Cardiac muscle cell (in vitro differentiated cells and primary cell): ENCODE measurements around the gene RIPK4. TPM values are rescaled to one million over a fixed set of nuclear protein-coding genes. Genes with fewer than 3 reads are reported as not detected.

Experiments used
- DNase-seq, 2 donors: peaks; one replicate each; pipeline versions ENCODE4 v3.0.0 to v3.0.0-alpha.2; 2010 to 2017; ENCODE audit warnings: low read depth in 1 of 2, low spot score in 1 of 2
- H3K27ac ChIP-seq: fragments of 200-600 bp; sonication (generic); 2 replicates; pipeline ENCODE4 v1.5.1; 2016
- H3K27me3 ChIP-seq: fragments of 200-600 bp; sonication (generic); 2 replicates; pipeline ENCODE4 v1.6.0; 2016; ENCODE audit warnings: control low read depth
- H3K36me3 ChIP-seq: fragments of 200-600 bp; sonication (generic); 2 replicates; pipeline ENCODE4 v1.5.1; 2016; ENCODE audit warnings: control low read depth
- H3K4me1 ChIP-seq: fragments of 200-600 bp; sonication (generic); 2 replicates; pipeline ENCODE4 v1.8.1; 2017; ENCODE audit warnings: low read depth, mild to moderate bottlenecking, mixed run types
- H3K4me3 ChIP-seq: fragments of 200-600 bp; sonication (generic); 2 replicates; pipeline ENCODE4 v1.5.1; 2016; ENCODE audit warnings: mild to moderate bottlenecking
- H3K9me3 ChIP-seq: fragments of 200-600 bp; sonication (generic); 2 replicates; pipeline ENCODE4 v1.5.1; 2017; ENCODE audit warnings: low read depth, mild to moderate bottlenecking, control low read depth
- CTCF ChIP-seq: IDR thresholded peaks from 2 replicates; pipeline ENCODE4 v1.5.1; 2012; ENCODE audit warnings: low read depth, mild to moderate bottlenecking, low read length
- polyA plus RNA-seq: library from polyadenylated mRNA; unstranded; fragments of >200 nt; fragmentation: Nextera tagmentation; extraction: Ambion mirVana; gene quantifications from 2 replicates; pipeline ENCODE4 v1.2.1, GENCODE V29; 2016
- total RNA-seq: library from RNA; depleted of rRNA; stranded (reverse); fragments of >200 nt; gene quantifications from 2 replicates; pipeline ENCODE4 v1.2.3, GENCODE V29; 2016

The RIPK4 gene
- total and polyA plus RNA-seq, 2 experiments from 2014 or later: 0.71 to 2.7 TPM

- peaks cover 11% of the 10 kb centered on the region for H3K4me1 ChIP-seq
- no peak overlapping the region for H3K27ac ChIP-seq
- TF ChIP-seq CTCF: no peak
- no peaks in the 10 kb centered on the region for H3K36me3 ChIP-seq
- DNase-seq: no peak
- no peaks in the 10 kb centered on the region for H3K9me3 ChIP-seq
- H3K4me3 ChIP-seq: no peak overlapping the region
- no peaks in the 10 kb centered on the region for H3K27me3 ChIP-seq
Measured at GRCh38 chr21:41709166-41709565, 57.7 kb downstream of the RIPK4 start.

- H3K27me3 ChIP-seq: no peaks in the 10 kb centered on the region
- no peak for TF ChIP-seq CTCF
- no peaks in the 10 kb centered on the region for H3K36me3 ChIP-seq
- H3K9me3 ChIP-seq: no peaks in the 10 kb centered on the region
- H3K27ac ChIP-seq: no peak overlapping the region
- H3K4me1 ChIP-seq: peaks cover 11% of the 10 kb centered on the region
- H3K4me3 ChIP-seq: no peak overlapping the region
- DNase-seq: no peak
Measured at GRCh38 chr21:41707960-41708330, 58.9 kb downstream of the RIPK4 start.

- no peak for TF ChIP-seq CTCF
- Histone ChIP-seq H3K27me3 (no peaks in the 10 kb centered on the region), H3K36me3 (no peaks in the 10 kb centered on the region), H3K9me3 (no peaks in the 10 kb centered on the region), H3K27ac (no peak overlapping the region), H3K4me1 (peaks cover 11% of the 10 kb centered on the region), H3K4me3 (no peak overlapping the region)
- no peak for DNase-seq
Measured at GRCh38 chr21:41707231-41707959, 59.5 kb downstream of the RIPK4 start.

GRCh38 chr21:41706678-41707077 is 60.2 kb downstream of the RIPK4 start:
- no peak for TF ChIP-seq CTCF
- Histone ChIP-seq H3K27ac (no peak overlapping the region), H3K4me1 (peaks cover 11% of the 10 kb centered on the region), H3K4me3 (no peak overlapping the region), H3K9me3 (no peaks in the 10 kb centered on the region), H3K27me3 (no peaks in the 10 kb centered on the region), H3K36me3 (no peaks in the 10 kb centered on the region)
- DNase-seq: peak; percentile 24 to 32

GRCh38 chr21:41706263-41706639 is 60.6 kb downstream of the RIPK4 start:
- no peak overlapping the region for H3K27ac ChIP-seq
- H3K27me3 ChIP-seq: no peaks in the 10 kb centered on the region
- H3K4me3 ChIP-seq: no peak overlapping the region
- peaks cover 9% of the 10 kb centered on the region for H3K4me1 ChIP-seq
- H3K36me3 ChIP-seq: no peaks in the 10 kb centered on the region
- no peaks in the 10 kb centered on the region for H3K9me3 ChIP-seq
- no peak for DNase-seq
- no peak for TF ChIP-seq CTCF
